Motor neuron (in vitro differentiated cells): ENCODE data around the gene PRKCE. TPM values are rescaled to one million over a fixed set of nuclear protein-coding genes. Genes with fewer than 3 reads are reported as not detected.

ENCODE experiments used
- ATAC-seq, 8 experiments: fragments of 200-7000 bp; cut with Tn5 transposase; replicated peaks in 6 of 8; 2 replicates each; pipeline ENCODE4 v1.8.0; 2021; ENCODE audit warnings: mild to moderate bottlenecking in 8 of 8, moderate library complexity in 8 of 8
- H3K27ac ChIP-seq, 2 donors: fragments of 250-450 bp; sonication (Bioruptor Pico); 2 replicates each; pipeline ENCODE4 v1.9.0; 2021; ENCODE audit warnings: antibody characterized with exemption in 2 of 2, mild to moderate bottlenecking in 2 of 2, moderate library complexity in 1 of 2
- H3K4me1 ChIP-seq, 2 donors: fragments of 250-450 bp; sonication (Bioruptor Pico); replicated peaks in 1 of 2; 2 replicates each; pipeline ENCODE4 v1.6.1; 2021; ENCODE audit warnings: antibody characterized with exemption in 2 of 2, mild to moderate bottlenecking in 2 of 2, moderate library complexity in 1 of 2
- H3K4me3 ChIP-seq, 5 donors: fragments of 250-450 bp; sonication (Bioruptor Pico); 2 replicates each; pipeline ENCODE4 v1.9.0; 2021; ENCODE audit warnings: antibody characterized with exemption in 5 of 5, mild to moderate bottlenecking in 5 of 5, moderate library complexity in 4 of 5
- WGBS, 10 experiments: fragments of 450-650 bp; shearing (Covaris generic); methylation state at CpG; one replicate each; pipeline ENCODE4 v1.0.0; 2022; 5-methylcytosine and 5-hydroxymethylcytosine counted together
- in situ Hi-C, 9 experiments: fragments of 400-800 bp; cut with MboI; loops; one replicate each; pipeline ENCODE4 v1.15.0; 2021; ENCODE audit warnings: low sequenced_read_pairs in 9 of 9, low pct_unique_long_range_greater_than_20kb in 2 of 9; ENCODE audit not compliant: unreplicated experiment in 9 of 9
- total RNA-seq, 8 experiments: library from RNA; unstranded; fragments of 300-600 nt; gene quantifications; 2 replicates each; pipeline versions ENCODE4 v1.2.3 to v1.2.4, GENCODE V29; 2022

Gene PRKCE
- total RNA-seq, 8 experiments from 2014 or later = 7.3 to 23.0 (median 14.7) TPM

- peak in 1 of 8 experiments; percentile 32 for ATAC-seq
- H3K4me1 ChIP-seq = peaks cover 20 to 26% of the 10 kb centered on the region in 2 donors
- H3K27ac ChIP-seq = no peak overlapping the region
- in situ Hi-C loops = no loop called here
- H3K4me3 ChIP-seq = no peak overlapping the region
- 33 to 100% (median 75%) methylated on average over 1 to 7 of the region's 8 CpGs; no CpG with 5 or more reads in 2 of the 10 experiments for WGBS, 10 experiments
Measured at GRCh38 chr2:45806563-45807358, 155.3 kb downstream of the PRKCE start.

- H3K4me3 ChIP-seq = no peak overlapping the region
- in situ Hi-C loops = no loop called here
- peaks cover 18 to 30% of the 10 kb centered on the region in 2 donors for H3K4me1 ChIP-seq
- no peak overlapping the region for H3K27ac ChIP-seq
- WGBS, 10 experiments = 81 to 100% (median 83%) methylated on average over 1 to 4 of the region's 4 CpGs; no CpG with 5 or more reads in 6 of the 10 experiments
- no peak for ATAC-seq
Measured at GRCh38 chr2:45808294-45808800, 156.9 kb downstream of the PRKCE start.

- WGBS, 10 experiments = 14 to 100% (median 71%) methylated on average over 1 to 4 of the region's 4 CpGs
- H3K4me1 ChIP-seq = peaks cover 26 to 35% of the 10 kb centered on the region in 2 donors
- H3K27ac ChIP-seq = no peak overlapping the region
- in situ Hi-C loops = no loop called here
- H3K4me3 ChIP-seq = no peak overlapping the region
- ATAC-seq = peak in 2 of 8 experiments; percentile 22 to 25
Measured at GRCh38 chr2:45809205-45809604, 157.7 kb downstream of the PRKCE start.

- peaks cover 29 to 34% of the 10 kb centered on the region in 2 donors for H3K4me1 ChIP-seq
- in situ Hi-C loops = no loop called here
- H3K27ac ChIP-seq = no peak overlapping the region
- peak in 2 of 8 experiments; percentile 45 to 47 for ATAC-seq
- WGBS, 10 experiments = 40 to 100% (median 90%) methylated on average over 1 to 3 of the region's 3 CpGs; no CpG with 5 or more reads in 6 of the 10 experiments
- H3K4me3 ChIP-seq = no peak overlapping the region
Measured at GRCh38 chr2:45812011-45812500, 160.6 kb downstream of the PRKCE start.

GRCh38 chr2:45813003-45813941 is 161.8 kb downstream of the PRKCE start:
- in situ Hi-C loops = no loop called here
- peak in 7 of 8 experiments; percentile 25 to 87 (median 81) for ATAC-seq
- Histone ChIP-seq H3K4me3 (no peak overlapping the region), H3K27ac (peak overlapping the region; percentile 78 to 84), H3K4me1 (peaks cover 29 to 34% of the 10 kb centered on the region in 2 donors)
- 61 to 100% (median 74%) methylated on average over 1 to 12 of the region's 13 CpGs; no CpG with 5 or more reads in 1 of the 10 experiments for WGBS, 10 experiments

GRCh38 chr2:45814488-45814887 is 163.0 kb downstream of the PRKCE start:
- ATAC-seq = no peak
- in situ Hi-C loops = no loop called here
- Histone ChIP-seq H3K27ac (no peak overlapping the region), H3K4me3 (no peak overlapping the region), H3K4me1 (peaks cover 26 to 31% of the 10 kb centered on the region in 2 donors)
- WGBS, 10 experiments = 0 to 92% (median 80%) methylated on average over 1 to 3 of the region's 3 CpGs; no CpG with 5 or more reads in 5 of the 10 experiments

GRCh38 chr2:45814951-45815621 is 163.6 kb downstream of the PRKCE start:
- no peak overlapping the region for H3K4me3 ChIP-seq
- peaks cover 24 to 31% of the 10 kb centered on the region in 2 donors for H3K4me1 ChIP-seq
- 65 to 94% (median 76%) methylated on average over 1 to 2 of the region's 2 CpGs; no CpG with 5 or more reads in 3 of the 10 experiments for WGBS, 10 experiments
- no peak overlapping the region for H3K27ac ChIP-seq
- in situ Hi-C loops = no loop called here
- peak in 2 of 8 experiments; percentile 14 to 39 for ATAC-seq

GRCh38 chr2:45816272-45816671 is 164.8 kb downstream of the PRKCE start:
- in situ Hi-C loops = no loop called here
- Histone ChIP-seq H3K27ac (no peak overlapping the region), H3K4me1 (peaks cover 24 to 31% of the 10 kb centered on the region in 2 donors), H3K4me3 (no peak overlapping the region)
- ATAC-seq = no peak
- 0 to 100% (median 100%) methylated on average over 1 to 2 of the region's 2 CpGs; no CpG with 5 or more reads in 5 of the 10 experiments for WGBS, 10 experiments

GRCh38 chr2:45818591-45818990 is 167.1 kb downstream of the PRKCE start:
- 0 to 71% (median 60%) methylated on average over 1 to 5 of the region's 5 CpGs; no CpG with 5 or more reads in 2 of the 10 experiments for WGBS, 10 experiments
- Histone ChIP-seq H3K27ac (no peak overlapping the region), H3K4me3 (no peak overlapping the region), H3K4me1 (peaks cover 15 to 22% of the 10 kb centered on the region in 2 donors)
- ATAC-seq = peak in 2 of 8 experiments; percentile 10 to 56
- in situ Hi-C loops = no loop called here

GRCh38 chr2:45820048-45820447 is 168.6 kb downstream of the PRKCE start:
- H3K4me1 ChIP-seq = peaks cover under 1 to 7% of the 10 kb centered on the region in 2 donors
- in situ Hi-C loops = no loop called here
- no peak overlapping the region for H3K27ac ChIP-seq
- WGBS, 10 experiments = 80 to 97% (median 88%) methylated on average over 3 to 7 of the region's 7 CpGs; no CpG with 5 or more reads in 6 of the 10 experiments
- no peak for ATAC-seq
- H3K4me3 ChIP-seq = no peak overlapping the region

- 50 to 100% (median 77%) methylated on average over 2 to 6 of the region's 9 CpGs; no CpG with 5 or more reads in 3 of the 10 experiments for WGBS, 10 experiments
- Histone ChIP-seq H3K4me1 (peaks cover 0 to 4% of the 10 kb centered on the region in 2 donors), H3K4me3 (no peak overlapping the region), H3K27ac (no peak overlapping the region)
- in situ Hi-C loops = no loop called here
- peak in 2 of 8 experiments; percentile 12 to 18 for ATAC-seq
Measured at GRCh38 chr2:45821558-45822271, 170.2 kb downstream of the PRKCE start.
